Breast epithelium (tissue), 4 donors: ENCODE measurements around the gene RFWD3. TPM values are rescaled to one million over a fixed set of nuclear protein-coding genes. Genes with fewer than 3 reads are reported as not detected.
"Not testable (repeated sequence)": the region's sequence is repeated elsewhere in the genome, so short reads cannot be mapped to it uniquely, and the experiment has no call there.

Source experiments
- DNase-seq, 2 donors: peaks; one replicate each; pipeline ENCODE4 v3.0.0-alpha.2; 2019; ENCODE audit warnings: low spot score in 2 of 2
- H3K27ac ChIP-seq, 2 donors: fragments of 200-600 bp; sonication (generic) in 1 of 2; one replicate each; pipeline ENCODE4 v1.5.1; 2016 to 2019; ENCODE audit warnings: mild to moderate bottlenecking in 1 of 2
- H3K27me3 ChIP-seq, 2 donors: fragments of 200-600 bp; sonication (generic) in 1 of 2; one replicate each; pipeline versions ENCODE4 v1.5.1 to v1.6.0; 2017 to 2019; ENCODE audit warnings: control low read depth in 1 of 2, mild to moderate bottlenecking in 1 of 2
- H3K36me3 ChIP-seq: fragments of 200-600 bp; one replicate; pipeline ENCODE4 v1.5.1; 2019
- H3K4me1 ChIP-seq, 2 donors: fragments of 200-600 bp; sonication (generic); one replicate each; pipeline ENCODE4 v1.5.1; 2016 to 2019; ENCODE audit warnings: control low read depth in 1 of 2
- H3K4me3 ChIP-seq, 3 donors: fragments of 200-600 bp; sonication (generic); 1 replicate in 2 of 3; 2 replicates in 1 of 3; pipeline ENCODE4 v1.5.1; 2016 to 2019; ENCODE audit warnings: mild to moderate bottlenecking in 3 of 3, moderate library complexity in 2 of 3
- H3K9me3 ChIP-seq, 2 donors: fragments of 200-600 bp; sonication (generic) in 1 of 2; one replicate each; pipeline ENCODE4 v1.5.1; 2016 to 2019; ENCODE audit warnings: control low read depth in 1 of 2
- CTCF ChIP-seq, 3 donors: fragments of 450-650 bp; IDR thresholded peaks; one replicate each; pipeline ENCODE4 v1.5.1; 2016 to 2017; ENCODE audit warnings: antibody characterized with exemption in 3 of 3, mild to moderate bottlenecking in 3 of 3, moderate library complexity in 3 of 3
- POLR2A ChIP-seq: fragments of 450-650 bp; IDR thresholded peaks from one replicate; pipeline ENCODE4 v1.6.1; 2016; ENCODE audit warnings: antibody characterized with exemption, mild to moderate bottlenecking, moderate library complexity
- POLR2AphosphoS5 ChIP-seq, 3 donors: sonication (generic); formaldehyde crosslinking; IDR thresholded peaks; one replicate each; pipeline ENCODE4 v1.6.1; 2017; ENCODE audit warnings: antibody characterized with exemption in 3 of 3
- intact Hi-C: fragments of 100-400 bp; cut with DNase I; formaldehyde crosslinking; loops from one replicate; pipeline ENCODE4 v1.15.1; 2023; ENCODE audit warnings: low total_unique reads
- total RNA-seq, 3 donors: library from RNA; depleted of rRNA; stranded (reverse); fragments of >200 nt; gene quantifications; one replicate each; pipeline ENCODE4 v1.1.0, GENCODE V29; 2016

Gene RFWD3
- total RNA-seq, 3 donors from 2014 or later = 11.0 to 23.6 (median 18.7) TPM

- H3K4me3 ChIP-seq = no peak overlapping the region
- H3K36me3 ChIP-seq = no peaks in the 10 kb centered on the region
- no peak for DNase-seq
- no peaks in the 10 kb centered on the region for H3K9me3 ChIP-seq
- intact Hi-C loops = no loop called here
- H3K4me1 ChIP-seq = no peaks in the 10 kb centered on the region
- H3K27ac ChIP-seq = no peak overlapping the region
- no peaks in the 10 kb centered on the region for H3K27me3 ChIP-seq
- no peak for TF ChIP-seq POLR2AphosphoS5 (IDR thresholded peaks at IDR 0.05)
- TF ChIP-seq CTCF (IDR thresholded peaks at IDR 0.05) = no peak
These were observed 12.1 kb downstream of the RFWD3 start for GRCh38 chr16:74654536-74655050.

- H3K36me3 ChIP-seq, DNase-seq, H3K4me3 ChIP-seq, H3K27me3 ChIP-seq, H3K4me1 ChIP-seq, H3K9me3 ChIP-seq, H3K27ac ChIP-seq, intact Hi-C loops: not testable (repeated sequence)
These were observed 13.8 kb downstream of the RFWD3 start for GRCh38 chr16:74652883-74653282.

- no peaks in the 10 kb centered on the region for H3K4me1 ChIP-seq
- H3K9me3 ChIP-seq = no peaks in the 10 kb centered on the region
- H3K36me3 ChIP-seq = no peaks in the 10 kb centered on the region
- DNase-seq = no peak
- no peak overlapping the region for H3K27ac ChIP-seq
- TF ChIP-seq CTCF (IDR thresholded peaks at IDR 0.05) (no peak), POLR2AphosphoS5 (IDR thresholded peaks at IDR 0.05) (no peak), POLR2A (no peak)
- intact Hi-C loops = no loop called here
- no peaks in the 10 kb centered on the region for H3K27me3 ChIP-seq
- no peak overlapping the region for H3K4me3 ChIP-seq
These were observed 14.4 kb downstream of the RFWD3 start for GRCh38 chr16:74652249-74652648.

- TF ChIP-seq CTCF (IDR thresholded peaks at IDR 0.05) = no peak
- no peak for TF ChIP-seq POLR2A
- no peak for TF ChIP-seq POLR2AphosphoS5 (IDR thresholded peaks at IDR 0.05)
- H3K27me3 ChIP-seq = no peaks in the 10 kb centered on the region
- no peaks in the 10 kb centered on the region for H3K9me3 ChIP-seq
- DNase-seq = no peak
- intact Hi-C loops = no loop called here
- H3K27ac ChIP-seq = no peak overlapping the region
- no peaks in the 10 kb centered on the region for H3K4me1 ChIP-seq
- no peaks in the 10 kb centered on the region for H3K36me3 ChIP-seq
- no peak overlapping the region for H3K4me3 ChIP-seq
These were observed 14.8 kb downstream of the RFWD3 start for GRCh38 chr16:74651841-74652240.

GRCh38 chr16:74650966-74651567, 15.6 kb downstream of the RFWD3 start:
- H3K4me1 ChIP-seq = no peaks in the 10 kb centered on the region
- no peak overlapping the region for H3K4me3 ChIP-seq
- H3K27ac ChIP-seq = no peak overlapping the region
- intact Hi-C loops = no loop called here
- H3K27me3 ChIP-seq = no peaks in the 10 kb centered on the region
- no peak for TF ChIP-seq CTCF (IDR thresholded peaks at IDR 0.05)
- no peak for TF ChIP-seq POLR2AphosphoS5 (IDR thresholded peaks at IDR 0.05)
- no peak for TF ChIP-seq POLR2A
- DNase-seq = no peak
- H3K36me3 ChIP-seq = no peaks in the 10 kb centered on the region
- H3K9me3 ChIP-seq = no peaks in the 10 kb centered on the region
